Putamen (tissue), 1 donor: ENCODE results near the gene ECSIT.
"Not testable (repeated sequence)": the region's sequence is repeated elsewhere in the genome, so short reads cannot be mapped to it uniquely, and the experiment has no call there.

ENCODE experiments used
- DNase-seq: peaks from one replicate; pipeline ENCODE4 v3.0.0-alpha.2; 2016; ENCODE audit warnings: low spot score

The ECSIT gene

DNA sequence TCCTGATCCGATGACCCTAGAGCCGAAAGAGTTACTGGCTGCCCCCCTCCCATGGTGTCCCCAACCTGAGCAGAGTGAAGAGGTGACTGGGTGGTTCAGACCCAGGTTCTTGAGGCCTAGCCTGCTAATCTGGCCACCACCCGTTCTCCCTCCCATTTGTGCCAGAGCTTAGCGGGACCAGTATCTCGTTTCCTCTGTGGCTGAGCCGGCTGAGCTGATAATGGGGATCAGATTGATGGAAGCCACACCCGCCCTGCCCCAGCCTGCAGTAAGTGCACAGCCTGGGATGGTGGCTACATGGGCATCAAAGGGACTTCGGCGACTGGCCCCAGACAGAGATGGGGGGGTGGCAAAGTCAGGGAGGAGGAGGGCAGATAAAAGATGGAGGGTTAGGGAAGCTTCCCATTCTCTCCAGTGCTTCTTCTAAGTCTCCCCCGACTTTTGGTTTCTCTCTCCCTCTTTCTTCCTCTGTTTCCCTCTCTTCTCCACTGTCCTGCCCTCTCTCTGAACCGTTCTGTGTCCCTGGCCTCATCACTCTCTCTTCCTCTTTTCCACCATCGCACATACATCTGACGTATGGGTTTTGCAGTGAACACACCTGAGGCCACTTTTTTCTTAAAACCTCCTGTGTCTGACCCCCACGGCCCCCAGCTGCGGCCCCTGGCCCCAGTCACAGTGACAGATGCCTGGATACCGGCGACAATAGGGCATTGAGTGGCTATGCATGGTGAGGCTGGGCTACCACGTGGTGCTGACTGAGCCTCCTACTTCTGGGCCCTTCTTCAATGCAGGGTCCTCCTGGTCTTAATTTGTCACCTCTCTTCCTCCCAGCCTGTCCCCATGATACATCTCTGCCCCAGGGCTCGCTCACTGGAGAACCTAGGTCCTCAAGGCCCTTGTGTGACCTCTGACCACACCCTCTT is 50.5 kb downstream of the ECSIT start:
- DNase-seq = peak; percentile 49

DNA sequence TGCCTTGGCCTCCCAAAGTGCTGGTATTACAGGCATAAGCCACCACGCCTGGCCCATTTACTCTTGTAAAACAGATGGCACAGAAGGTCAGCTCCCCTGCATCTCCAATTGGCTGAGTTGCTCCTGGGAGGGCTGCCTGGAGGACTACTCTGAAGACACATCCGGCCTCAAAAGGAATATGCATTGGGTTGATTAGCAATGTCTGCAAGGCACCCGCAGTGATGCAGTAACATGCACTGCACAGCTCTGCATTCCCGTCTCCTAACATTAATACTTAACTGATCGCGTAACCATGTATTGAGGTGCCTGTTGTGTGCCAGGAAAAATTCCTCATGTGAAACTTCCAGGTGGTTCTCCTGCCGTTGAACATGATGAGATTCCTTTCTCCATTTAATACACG is 53.1 kb downstream of the ECSIT start:
- no peak for DNase-seq

DNA sequence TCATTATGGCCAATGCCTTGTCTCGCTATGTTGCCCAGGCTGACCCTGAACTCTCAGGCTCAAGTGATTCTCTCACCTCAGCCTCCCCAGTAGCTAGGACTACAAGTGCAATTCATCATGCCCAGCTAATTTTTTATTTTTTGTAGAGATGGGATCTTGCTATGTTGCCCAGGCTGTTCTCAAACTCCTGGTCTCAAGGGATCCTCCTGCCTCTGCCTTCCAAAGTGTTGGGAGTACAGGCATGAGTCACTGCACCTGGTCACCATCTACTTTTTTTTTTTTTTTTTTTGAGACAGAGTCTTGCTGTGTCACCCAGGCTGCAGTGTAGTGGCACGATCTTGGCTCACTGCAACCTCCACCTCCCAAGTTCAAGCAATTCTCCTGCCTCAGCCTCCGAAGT is 53.6 kb downstream of the ECSIT start:
- DNase-seq = not testable (repeated sequence)

DNA sequence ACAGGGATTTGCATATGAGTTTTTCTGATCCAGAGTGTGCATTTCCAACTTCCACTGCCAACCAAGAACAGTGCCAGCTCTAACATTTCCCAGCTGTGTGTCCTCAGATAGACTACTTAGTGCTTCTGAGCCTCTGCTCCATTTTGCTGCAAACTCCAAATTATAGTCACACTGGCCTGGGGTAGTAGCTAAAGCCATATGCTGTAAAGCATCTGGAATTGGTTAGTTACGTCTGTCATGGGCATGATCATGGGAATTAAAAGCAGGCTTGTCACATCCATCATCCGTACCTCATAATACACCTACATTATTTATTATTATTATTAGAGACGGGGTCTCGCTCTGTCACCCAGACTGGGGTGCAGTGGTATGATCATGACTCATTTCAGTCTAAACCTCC is 55.2 kb downstream of the ECSIT start:
- DNase-seq = no peak

DNA sequence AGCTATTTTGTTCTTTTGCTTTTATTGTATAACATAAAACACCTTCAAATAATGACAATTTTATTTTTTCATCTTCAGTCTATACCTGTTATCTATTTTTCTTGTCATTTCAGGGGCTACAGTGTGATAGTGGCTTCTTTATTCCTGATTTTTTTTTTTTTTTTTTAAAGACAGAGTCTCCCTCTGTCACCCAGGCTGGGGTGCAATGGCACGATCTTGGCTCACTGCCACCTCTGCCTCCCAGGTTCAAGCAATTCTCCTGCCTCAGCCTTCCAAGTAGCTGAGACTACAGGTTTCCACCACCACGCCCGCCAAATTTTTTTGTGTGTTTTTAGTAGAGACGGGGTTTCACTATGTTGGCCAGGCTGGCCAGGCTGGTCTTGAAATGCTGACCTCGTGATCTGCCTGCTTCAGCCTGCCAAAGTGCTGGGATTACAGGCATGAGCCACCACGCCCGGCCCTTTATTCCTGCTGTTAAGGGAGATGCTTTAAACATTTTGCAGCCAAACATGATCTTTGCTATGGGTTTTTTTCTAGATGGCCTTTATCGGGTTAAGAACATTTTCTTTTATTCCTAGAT is 60.6 kb downstream of the ECSIT start:
- not testable (repeated sequence) for DNase-seq

DNA sequence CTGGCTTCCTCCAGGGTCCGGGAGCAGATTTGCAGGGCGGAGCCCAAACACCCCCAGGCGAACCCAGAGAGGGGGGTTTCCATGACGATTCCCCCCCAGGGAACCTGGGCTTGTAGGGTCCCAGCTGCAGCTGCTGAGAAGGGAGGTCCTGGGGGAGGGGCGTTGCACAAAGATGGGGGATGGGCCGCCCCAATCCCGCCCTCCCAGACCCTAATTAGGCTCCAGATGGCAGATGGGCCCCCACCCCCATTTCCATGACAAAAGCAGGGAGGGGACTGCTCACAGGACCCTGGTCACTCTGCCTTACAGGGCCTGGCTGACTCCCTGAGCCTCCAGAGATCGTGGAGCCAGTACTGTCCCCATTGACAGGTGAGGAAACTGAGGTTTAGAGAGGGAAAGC is 63.3 kb downstream of the ECSIT start:
- DNase-seq = no peak

DNA sequence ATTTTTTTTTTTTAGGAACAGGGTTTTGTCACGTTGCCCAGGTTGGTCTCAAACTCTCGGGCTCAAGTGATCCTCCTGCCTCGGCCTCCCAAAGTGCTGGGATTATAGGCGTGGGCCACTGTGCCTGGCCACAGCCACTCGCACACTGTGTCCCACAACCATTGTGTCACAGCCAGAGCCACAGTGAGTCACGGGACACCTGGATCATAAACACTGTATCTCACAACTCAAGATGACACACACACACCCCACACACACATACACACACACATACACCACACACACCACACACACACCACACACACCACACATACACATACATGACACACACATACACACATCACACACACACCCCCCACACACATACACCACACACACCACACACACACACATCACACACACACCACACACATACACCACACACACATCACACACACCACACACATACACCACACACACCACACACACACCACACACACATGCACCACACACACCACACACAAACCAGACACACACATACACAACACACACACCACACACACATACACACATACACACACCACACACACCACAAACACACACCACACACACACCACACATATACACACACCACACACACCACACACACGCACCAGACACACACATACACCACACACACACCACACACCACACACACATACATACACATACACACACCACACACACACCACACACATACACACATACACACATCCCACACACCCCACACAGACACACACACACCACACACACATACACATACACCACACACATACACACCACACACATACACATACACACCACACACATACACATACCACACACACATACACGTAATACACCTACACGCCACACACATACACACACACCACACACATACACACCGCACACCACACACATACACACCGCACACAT is 64.3 kb downstream of the ECSIT start:
- no peak for DNase-seq

DNA sequence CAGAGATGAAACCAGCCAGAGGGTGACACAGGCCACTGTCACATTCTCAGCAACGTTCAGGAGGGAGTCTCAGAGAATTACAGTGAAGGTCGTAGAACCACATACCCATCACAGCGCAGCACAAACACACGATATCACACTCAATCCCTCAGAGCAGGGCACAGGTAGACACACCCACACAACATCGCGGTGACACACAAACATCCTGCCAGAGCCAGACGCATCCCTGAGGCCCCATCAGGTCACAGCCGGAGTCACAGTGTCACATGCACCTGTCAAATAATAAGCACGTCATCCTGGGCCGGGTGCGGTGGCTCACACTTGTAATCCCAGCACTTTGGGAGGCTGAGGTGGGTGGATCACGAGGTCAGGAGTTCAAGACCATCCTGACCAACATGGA is 65.5 kb downstream of the ECSIT start:
- DNase-seq = no peak

DNA sequence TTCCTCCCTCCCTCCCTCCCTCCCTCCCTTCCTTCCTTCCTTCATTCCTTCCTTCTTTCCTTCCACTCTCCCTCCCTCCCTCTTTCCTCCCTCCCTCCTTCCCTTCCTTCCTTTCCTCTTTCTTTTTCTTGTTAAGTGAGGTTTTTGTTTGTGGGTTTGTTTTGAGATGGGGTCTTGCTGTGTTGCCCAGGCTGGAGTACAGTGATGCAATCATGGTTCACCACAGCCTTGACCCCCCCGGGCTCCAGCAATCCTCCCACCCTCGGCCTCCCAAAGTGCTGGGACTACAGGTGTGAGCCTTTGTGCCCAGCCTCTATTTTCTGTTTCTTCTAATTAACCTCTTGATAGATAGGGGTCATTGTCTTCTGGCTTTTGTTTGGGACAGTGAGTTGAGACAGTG is 67.5 kb downstream of the ECSIT start:
- DNase-seq = no peak

DNA sequence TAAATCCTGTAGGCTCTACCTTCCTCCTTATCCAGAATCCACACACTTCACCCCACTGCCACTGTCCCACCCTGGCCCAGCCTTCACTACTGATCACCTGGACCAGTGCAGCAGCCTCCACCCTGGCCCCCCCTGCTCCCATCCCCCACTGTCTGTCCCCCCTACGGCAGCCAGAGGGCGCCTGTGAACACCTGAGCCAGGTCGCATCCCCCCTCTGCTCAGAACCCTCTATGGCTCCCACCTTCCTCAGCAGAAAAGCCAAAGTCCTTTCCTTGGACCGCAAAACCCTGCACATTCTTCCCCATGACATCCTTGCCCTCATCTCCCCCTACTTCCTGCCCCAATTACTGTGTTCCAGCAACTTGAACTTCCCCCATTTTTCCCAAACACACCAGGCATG is 68.7 kb downstream of the ECSIT start:
- DNase-seq = no peak

DNA sequence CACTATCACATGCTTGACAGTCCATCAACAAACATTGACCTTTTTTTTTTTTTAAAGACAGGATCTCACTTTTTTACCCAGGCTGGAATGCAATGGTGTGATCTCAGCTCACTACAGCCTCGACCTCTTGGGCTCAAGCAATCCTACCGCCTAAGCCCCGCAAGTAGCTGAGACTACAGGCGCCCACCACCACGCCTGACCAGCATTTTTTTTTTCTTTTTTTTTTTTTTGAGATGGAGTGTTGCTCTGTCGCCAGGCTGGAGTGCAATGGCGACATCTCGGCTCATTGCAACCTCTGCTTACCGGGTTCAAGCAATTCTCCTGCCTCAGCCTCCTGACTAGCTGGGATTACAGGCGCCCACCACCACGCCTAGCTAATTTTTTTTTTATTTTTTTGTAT is 70.0 kb downstream of the ECSIT start:
- DNase-seq = not testable (repeated sequence)

DNA sequence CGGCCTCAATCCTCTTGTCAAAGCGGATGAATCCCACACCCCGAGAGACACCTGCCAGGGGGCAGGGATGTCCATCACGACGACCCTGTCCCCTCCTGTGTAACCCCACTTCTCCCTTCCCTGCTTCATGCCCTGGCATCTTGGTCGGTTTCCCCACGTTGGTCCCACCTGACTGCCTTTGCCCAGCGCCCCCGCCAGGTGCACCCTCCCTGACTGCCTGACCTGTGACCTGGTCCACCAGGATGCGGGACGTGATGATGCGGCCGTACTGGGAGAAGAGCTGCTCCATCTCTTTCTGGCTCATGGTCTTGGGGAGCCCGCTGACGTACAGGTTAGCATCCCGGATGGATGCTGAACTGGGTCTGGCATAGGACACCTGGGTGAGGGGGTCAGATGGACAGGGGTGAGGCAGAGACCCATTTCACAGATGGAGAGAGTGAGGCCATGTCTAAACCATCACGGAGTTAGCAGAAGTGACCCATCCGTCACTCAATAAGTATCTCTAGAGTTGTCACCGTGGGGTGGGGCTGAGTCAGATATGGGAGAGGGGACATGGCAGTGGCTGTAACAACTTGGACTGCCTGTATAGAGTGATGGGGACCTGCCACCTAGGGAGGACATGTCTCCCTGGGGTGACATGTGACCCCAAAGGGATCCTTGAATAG is 70.6 kb downstream of the ECSIT start:
- no peak for DNase-seq

DNA sequence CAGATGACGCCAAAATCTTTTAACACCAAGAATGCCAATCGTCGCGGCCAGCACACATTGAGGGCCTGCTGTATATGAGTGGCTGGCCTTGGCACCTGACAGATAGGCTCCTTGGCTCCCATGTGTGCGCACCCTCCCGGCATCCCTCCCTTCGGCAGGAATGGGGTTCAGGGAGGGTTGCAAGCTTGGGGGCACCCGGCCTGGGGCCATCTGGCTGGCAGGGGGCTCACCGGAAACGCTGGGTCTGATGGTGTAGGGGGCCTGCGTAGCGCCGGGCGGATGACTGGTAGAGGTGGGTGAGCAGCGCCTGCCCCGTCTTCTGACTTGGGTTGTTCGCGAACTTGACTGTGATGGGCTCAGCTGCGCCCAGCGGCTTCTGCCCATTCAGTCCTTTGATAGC is 71.1 kb downstream of the ECSIT start:
- DNase-seq = no peak

DNA sequence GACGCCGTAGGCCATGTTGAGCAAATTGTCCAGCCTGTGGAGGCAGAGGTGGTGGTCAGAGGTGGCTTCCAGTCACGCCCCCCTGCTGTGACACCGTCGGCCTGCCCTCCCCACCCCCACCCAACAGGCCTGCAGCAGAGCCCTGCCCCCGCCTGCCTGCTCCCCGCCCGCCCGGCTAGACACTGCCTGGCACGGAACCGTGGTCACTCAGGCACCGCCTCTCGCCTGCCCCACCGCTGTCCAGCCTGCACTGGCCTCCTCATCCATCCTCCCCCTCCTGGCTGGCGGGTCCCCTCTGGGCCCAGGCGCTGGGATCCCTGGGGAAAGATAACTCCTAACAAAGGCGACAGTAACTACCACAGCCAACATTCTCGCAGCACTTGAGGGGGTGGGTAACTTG is 71.8 kb downstream of the ECSIT start:
- peak; percentile 90 for DNase-seq

DNA sequence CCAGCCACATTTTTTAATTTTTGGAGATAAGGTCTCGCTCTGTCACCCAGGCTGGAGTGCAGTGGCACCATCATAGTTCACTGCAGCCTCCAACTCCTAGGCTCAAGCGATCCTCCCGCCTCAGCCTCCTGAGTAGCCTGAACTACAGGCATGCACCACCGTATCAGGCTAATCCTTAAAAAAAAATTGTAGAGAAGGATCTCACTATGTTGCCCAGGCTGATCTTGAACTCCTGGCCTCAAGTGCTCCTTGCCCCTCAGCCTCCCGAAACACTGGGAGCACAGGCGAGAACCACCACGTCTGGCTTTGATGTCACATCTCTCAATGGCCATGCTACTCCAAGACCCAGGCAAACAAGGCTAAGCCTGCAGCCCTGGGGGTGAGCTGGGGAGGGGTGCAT is 72.3 kb downstream of the ECSIT start:
- no peak for DNase-seq
